LNCAP (cell line): ENCODE results near the gene OR6S1.

Experiments
- TF ChIP-seq, protein P1 (sequence below): fragments of 450-650 bp; IDR thresholded peaks from 2 replicates; pipeline ENCODE4 v1.5.1; 2017; ENCODE audit warnings: mild to moderate bottlenecking

The OR6S1 gene

DNA sequence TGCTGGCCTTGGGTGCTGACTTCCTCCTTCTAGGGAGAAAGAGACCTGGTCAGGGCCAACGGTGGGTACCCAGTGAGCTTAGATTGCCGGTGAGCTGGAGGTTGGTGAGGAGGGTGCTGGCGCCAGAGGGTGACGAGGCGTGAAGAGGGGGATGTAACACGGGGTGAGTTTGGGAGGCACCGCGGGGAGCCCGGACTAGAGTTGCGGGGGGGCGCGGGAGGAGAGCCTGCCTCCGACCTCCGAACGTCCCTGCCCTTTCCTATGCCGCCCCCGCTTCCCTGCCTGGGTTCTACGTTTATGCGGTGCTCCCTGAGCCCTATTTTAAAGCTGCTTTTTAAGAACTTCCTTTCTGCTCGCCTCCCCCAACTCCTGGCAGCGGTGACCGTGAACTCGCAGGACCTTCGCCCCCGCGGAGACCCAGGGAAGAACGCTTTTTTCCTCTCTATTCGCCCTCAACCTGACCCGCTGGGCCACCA, 18.6 kb downstream of the OR6S1 start:
- TF ChIP-seq, protein P1, sequence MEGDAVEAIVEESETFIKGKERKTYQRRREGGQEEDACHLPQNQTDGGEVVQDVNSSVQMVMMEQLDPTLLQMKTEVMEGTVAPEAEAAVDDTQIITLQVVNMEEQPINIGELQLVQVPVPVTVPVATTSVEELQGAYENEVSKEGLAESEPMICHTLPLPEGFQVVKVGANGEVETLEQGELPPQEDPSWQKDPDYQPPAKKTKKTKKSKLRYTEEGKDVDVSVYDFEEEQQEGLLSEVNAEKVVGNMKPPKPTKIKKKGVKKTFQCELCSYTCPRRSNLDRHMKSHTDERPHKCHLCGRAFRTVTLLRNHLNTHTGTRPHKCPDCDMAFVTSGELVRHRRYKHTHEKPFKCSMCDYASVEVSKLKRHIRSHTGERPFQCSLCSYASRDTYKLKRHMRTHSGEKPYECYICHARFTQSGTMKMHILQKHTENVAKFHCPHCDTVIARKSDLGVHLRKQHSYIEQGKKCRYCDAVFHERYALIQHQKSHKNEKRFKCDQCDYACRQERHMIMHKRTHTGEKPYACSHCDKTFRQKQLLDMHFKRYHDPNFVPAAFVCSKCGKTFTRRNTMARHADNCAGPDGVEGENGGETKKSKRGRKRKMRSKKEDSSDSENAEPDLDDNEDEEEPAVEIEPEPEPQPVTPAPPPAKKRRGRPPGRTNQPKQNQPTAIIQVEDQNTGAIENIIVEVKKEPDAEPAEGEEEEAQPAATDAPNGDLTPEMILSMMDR: no peak

DNA sequence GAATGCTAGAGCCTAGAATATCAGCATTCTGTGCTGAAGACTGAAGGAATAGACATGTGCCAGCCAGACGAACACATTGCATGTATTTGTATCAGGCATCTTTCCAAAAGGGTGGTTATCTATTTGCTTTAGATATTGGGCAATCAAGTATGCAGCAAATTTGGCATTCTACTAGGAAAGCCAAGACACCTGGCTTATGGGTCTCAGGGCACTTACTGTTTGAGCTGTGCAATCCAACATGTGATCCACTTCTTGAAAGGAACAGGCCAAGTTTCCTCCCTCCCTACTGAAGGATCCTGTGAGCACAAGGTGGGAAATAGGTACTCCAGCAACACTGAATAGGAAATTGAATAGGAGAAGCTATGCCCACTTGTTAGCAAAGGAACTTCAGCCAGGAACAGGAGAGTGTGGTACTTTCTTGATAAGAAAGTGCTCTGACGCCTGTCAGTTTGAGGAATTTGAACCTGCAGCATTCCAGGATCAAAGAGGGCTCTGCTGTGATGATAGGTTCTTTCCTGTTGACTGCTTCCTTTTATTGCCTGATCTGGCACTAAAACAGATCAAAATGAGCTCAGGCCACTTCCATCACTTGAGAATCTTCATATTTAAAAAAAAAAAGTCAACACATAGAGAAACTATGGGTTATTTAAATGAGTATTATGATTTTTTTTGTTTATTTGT, 20.6 kb downstream of the OR6S1 start:
- TF ChIP-seq, protein P1: no peak

DNA sequence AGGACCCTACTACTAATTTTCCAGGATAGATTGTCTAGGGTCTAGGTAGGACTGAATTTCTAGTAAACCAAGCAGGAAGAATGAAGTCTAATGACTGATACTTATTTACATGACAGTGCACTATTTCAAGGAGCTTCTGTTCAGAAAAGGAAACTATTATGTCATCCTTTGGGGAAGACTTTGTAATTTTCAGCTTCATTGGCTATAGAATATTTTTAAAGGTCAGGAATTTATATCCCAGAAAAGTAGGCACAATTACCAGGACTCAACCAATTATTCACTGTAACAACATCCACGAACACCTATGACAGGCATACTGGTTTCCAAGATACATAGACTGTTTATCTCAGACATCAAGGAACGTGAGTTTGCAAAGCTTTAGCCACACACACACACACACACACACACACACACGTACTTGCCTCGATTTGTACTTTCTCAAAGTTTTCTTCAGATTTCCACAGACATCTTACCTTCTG, 23.2 kb downstream of the OR6S1 start:
- TF ChIP-seq, protein P1: no peak

DNA sequence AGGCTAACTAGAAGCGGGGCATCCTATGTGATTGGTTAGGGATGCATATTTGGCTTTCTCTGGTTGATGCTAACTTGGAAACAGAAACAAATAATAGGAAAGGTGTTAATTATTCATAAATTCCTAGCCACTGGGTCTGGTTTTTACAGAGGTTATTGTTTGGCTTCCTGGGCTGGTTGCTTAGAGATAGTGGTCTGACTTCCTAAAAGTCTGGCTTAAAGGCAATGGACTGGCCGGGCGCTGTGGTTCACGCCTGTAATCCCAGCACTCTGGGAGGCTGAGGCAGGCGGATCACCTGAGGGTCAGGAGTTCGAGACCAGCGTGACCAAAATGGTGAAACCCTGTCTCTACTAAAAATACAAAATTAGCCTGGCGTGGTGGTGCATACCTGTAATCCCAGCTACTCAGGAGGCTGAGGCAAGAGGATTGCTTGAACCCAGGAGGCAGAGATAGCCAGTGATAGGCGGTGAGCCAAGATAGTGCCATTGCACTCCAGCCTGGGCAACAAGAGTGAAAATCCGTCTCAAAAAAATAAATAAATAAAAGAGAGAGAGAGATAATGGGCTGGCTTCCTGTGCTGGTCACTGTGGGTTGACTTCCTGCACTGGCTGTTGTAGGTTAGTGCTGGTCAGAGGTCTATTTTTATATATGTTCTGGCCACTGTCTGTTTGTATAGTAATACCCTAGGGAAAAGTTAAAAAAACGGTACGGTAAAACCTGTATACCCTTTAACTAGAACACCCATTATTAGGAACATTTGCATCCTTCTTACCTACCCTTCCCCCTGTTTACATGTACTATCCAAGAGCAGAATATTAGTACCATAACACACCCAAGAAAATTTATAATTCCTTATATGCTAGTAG, 24.1 kb downstream of the OR6S1 start:
- TF ChIP-seq, protein P1: no peak

DNA sequence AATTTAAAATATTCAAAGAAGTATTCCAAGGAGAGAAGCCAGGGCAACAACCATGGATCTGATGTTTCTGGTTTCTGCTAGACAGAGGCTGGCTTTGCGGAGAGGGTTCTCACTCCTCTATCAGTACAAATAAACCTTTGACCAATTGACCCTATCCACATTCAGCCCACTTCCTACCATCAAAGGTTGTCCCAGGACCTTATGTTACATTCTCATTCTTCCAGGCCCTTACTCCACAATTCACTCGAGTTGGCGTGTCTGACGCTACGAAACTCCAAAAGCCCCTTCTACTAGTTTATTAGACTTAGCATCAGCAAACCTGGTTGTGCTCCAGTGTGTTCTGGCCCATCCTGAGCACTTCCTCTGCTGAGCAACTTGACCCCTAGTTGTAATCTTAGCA, 25.5 kb downstream of the OR6S1 start:
- TF ChIP-seq, protein P1: no peak

DNA sequence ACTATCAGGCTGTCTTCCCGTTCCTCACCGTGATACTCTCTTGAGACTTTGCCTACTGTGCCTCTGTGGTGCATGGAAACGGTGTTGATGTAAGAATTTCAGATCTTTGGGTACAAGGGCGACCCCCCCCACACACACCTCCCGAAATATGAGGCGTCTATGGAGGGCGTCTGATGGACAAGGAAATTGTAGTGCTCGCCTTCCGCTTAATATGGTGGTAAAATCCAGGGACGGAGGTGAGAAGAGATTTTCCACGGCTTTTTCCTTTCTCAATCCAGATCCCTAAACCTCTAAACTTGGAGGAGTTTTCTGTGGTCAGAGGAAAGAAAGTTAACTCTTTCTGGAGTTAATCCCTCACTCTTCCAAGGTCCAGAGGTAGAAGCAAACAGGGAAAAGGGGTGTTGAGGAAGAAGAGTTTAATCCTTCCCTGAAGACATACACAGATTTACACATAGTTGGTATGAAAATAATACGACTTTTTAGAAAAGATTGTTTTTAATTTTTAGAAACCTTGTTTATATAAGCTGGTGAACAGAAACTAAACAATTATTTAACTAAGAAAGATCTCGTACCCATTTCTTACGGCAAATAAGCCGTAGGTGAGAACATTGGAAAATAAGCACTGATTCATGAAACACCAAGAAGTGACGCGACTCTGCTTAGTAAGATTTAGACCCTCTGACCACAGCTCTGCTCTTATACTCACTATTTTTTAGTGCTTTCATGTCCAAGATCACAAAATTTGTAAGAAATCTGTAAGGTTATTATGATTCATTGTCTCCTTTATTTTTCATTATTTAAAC, 27.3 kb downstream of the OR6S1 start:
- TF ChIP-seq, protein P1: no peak
